ENCODE measurements around the gene STARD10.

GRCh38 chr11:72704783-72705265 lies 89.0 kb downstream of the STARD10 start:
- TF ChIP-seq POLR2A (IDR thresholded peaks at IDR 0.05) (no peak), POLR2AphosphoS5 (IDR thresholded peaks at IDR 0.05) (no peak)
